GM18502 (cell line): Measurements from ENCODE around the gene PRR9.
"Not testable (repeated sequence)": the region's sequence is repeated elsewhere in the genome, so short reads cannot be mapped to it uniquely, and the experiment has no call there.

Experiments
- ATAC-seq: cut with Tn5 transposase; IDR thresholded peaks from one replicate; pipeline ENCODE4 v1.9.1; 2021; ENCODE audit warnings: mild to moderate bottlenecking; ENCODE audit not compliant: unreplicated experiment, poor library complexity

The PRR9 gene

GRCh38 chr1:153228491-153228890 lies 11.1 kb downstream of the PRR9 start:
- ATAC-seq = no peak

- ATAC-seq = not testable (repeated sequence)
Observed at GRCh38 chr1:153229076-153229829, 11.9 kb downstream of the PRR9 start.

DNA sequence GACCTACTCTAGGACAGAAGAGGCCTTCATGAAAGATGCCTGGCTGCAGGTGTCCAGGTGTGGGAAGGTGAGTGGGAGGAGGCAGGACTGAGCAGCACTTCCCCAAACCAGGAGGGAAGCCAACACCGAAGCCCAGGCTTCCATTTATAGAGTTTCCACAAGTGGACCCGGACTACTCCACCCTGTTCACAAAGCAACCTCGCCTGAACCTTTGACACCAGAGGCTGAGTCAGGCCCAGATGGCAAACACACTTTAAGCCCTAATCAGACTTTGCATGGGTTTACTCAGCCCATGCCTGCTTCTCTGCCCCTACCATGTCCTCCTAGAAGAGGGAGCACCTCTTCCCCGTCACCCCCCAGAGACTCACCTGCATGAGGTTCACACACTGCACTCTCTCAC lies 14.0 kb downstream of the PRR9 start:
- ATAC-seq = no peak

GRCh38 chr1:153231785-153232184 lies 14.4 kb downstream of the PRR9 start:
- ATAC-seq = no peak

DNA sequence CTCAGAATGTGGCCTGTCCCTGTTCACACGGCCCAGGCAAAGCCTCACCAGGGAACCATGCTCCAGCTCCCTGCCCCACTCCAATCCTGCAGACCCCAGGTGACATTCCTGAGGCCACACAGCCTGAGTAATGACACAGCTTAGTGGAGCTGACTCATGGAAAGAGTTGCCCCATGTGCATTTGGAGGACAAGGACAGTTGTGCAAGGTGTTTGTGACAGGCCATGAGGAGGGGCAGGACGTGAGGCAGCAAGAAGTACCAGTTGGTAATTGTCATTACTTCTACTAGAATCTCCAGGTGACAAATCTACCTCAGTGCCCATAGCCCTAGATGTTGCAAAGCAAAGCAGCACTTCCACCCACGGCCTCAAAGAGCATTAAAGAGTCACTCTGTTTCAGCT lies 15.2 kb downstream of the PRR9 start:
- no peak for ATAC-seq

DNA sequence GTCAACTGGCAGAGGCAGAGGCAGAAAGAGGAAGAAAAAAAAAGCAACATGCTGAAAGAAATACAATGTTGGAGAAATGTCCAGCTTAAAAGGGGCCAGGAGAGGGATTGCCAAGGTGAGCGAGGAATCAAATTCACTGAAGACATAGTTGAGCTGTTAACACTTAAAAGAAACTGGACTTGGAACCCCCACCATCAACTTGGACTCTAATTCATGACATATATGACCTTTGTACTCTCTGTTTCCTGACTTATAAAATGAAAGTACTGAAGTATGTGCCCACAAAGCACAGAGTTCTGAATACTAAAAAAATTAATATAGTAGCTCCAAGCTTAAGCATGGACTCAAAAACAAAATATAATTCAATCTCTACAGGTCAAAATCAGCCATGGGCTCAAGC lies 16.1 kb downstream of the PRR9 start:
- no peak for ATAC-seq

DNA sequence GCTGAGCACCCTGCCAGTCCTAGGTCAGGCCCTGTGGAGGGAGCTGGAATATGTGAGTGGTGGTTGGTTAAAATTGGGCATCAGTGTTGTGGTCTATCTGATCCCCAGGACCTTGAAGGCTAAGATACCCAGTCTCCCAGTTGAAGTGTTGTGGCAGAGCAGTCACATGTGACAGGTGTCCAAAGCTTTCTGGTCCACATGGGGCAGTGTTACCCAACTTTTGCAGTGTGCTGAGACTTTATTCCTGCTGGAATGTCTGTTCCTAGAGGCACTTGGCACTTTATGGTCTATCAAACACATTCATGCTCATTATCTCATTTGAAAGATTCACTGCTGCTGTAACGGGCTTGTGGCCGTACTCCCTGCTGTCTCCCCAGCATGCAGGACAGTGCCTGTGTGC lies 21.1 kb downstream of the PRR9 start:
- ATAC-seq = no peak

DNA sequence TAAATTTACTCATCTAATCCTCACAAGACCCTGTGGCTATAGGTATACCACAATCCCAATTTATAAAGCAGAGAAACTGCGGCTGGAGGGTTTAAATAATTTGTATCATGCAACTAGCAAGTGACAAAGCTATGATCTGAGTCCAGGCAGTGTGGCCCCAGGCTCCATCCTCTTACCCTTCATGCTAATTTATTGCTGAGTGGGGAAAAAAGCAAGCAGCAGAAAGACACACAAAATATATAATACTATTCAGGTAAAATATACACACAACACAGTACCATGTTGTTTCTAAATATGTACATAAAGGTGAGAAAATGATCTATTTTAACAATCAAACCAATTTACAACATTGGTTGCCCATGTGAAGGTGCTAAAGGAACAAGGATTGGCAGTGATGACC lies 24.8 kb downstream of the PRR9 start:
- ATAC-seq = no peak

- no peak for ATAC-seq
Observed at GRCh38 chr1:153245466-153245865, 28.1 kb downstream of the PRR9 start.

DNA sequence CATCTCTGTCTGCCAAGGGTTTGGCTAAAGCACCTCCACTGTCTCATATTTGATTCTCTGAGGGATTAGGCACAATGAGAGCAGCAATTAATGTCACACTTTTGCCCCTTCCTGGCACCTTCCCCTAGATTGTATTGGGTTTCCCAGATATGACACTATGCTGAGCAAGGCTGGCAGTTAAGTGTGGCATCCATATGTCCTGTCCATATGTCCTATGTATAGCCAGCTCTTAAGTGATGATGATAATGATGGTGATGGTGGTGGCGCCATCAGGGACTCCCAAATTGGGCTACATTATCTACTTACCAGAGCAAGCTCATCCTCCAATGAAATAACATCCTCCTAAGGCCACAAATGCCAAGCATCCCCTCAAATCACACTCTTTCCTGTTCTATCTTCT lies 28.6 kb downstream of the PRR9 start:
- no peak for ATAC-seq

GRCh38 chr1:153246825-153247224 lies 29.4 kb downstream of the PRR9 start:
- no peak for ATAC-seq

- ATAC-seq = no peak
Observed at GRCh38 chr1:153248176-153248879, 30.9 kb downstream of the PRR9 start.

GRCh38 chr1:153250166-153250565 lies 32.8 kb downstream of the PRR9 start:
- no peak for ATAC-seq

DNA sequence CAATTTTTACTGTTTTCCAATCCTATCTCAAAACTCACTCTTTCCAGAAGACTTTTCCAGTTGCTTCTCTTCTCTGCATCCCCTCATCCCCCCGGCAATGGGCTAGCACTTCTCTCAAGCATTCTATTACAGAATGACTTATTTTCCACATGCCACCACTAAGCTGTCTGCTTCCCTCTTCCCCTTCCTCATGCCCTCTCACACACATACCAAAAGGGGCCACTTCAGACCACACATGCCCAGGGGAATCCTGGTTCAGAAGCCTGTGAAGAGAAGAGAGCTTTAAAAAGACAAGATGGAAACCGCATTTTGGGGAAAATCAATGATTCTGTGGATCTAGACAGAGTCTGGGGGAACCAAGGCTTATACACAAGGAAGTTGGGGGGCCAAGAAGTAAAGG lies 33.7 kb downstream of the PRR9 start:
- ATAC-seq = no peak

GRCh38 chr1:153251562-153251961 lies 34.2 kb downstream of the PRR9 start:
- no peak for ATAC-seq

GRCh38 chr1:153251988-153252387 lies 34.6 kb downstream of the PRR9 start:
- ATAC-seq = no peak

- no peak for ATAC-seq
Observed at GRCh38 chr1:153253076-153253475, 35.7 kb downstream of the PRR9 start.

- ATAC-seq = no peak
Observed at GRCh38 chr1:153253693-153254092, 36.3 kb downstream of the PRR9 start.

- ATAC-seq = no peak
Observed at GRCh38 chr1:153259387-153259786, 42.0 kb downstream of the PRR9 start, which contains the start of gene LORICRIN. Gene LORICRIN, plus strand, starts transcription at chr1:153259687. Its CDS starts 1,263 bp downstream, at chr1:153260950.

- ATAC-seq = no peak
Observed at GRCh38 chr1:153260585-153261280, 43.3 kb downstream of the PRR9 start.
